Gastrocnemius medialis (tissue), 4 donors: Measurements from ENCODE around the gene TSNAX.

ENCODE experiments used
- POLR2A ChIP-seq, 2 donors: fragments of 450-650 bp; IDR thresholded peaks; one replicate each; pipeline ENCODE4 v1.6.1; 2017; ENCODE audit warnings: antibody characterized with exemption in 2 of 2, mild to moderate bottlenecking in 2 of 2, moderate library complexity in 2 of 2
- TF ChIP-seq, protein P1 (sequence below), 5 experiments: fragments of 450-650 bp in 3 of 5; fragments of 200-600 bp in 2 of 5; sonication (generic) in 2 of 5; IDR thresholded peaks in 4 of 5; conservative IDR thresholded peaks in 1 of 5; 1 replicate in 4 of 5; 2 replicates in 1 of 5; pipeline ENCODE4 v1.5.1; 2016 to 2019; ENCODE audit warnings: antibody characterized with exemption in 5 of 5, mild to moderate bottlenecking in 3 of 5, moderate library complexity in 3 of 5

DNA sequence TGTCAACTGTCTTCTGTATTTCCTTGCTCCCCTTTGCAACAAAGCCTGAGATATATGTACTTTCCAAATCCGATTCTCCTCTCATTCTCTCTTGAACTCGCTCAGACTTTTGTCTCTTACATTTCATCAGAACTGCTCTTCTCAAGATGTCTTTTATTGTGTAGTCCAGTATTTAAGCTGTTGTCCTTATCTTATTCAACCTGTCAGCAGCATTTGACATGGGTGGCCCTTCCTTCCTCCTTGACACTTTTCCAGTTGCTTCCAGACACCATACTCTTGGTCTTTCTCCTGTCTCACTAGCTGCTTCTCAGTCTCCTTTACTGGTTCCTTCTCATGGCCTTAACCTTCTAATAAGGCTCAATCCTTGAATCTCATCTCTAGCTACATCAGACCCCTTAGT, 47.0 kb downstream of the TSNAX start:
- TF ChIP-seq, protein P1, sequence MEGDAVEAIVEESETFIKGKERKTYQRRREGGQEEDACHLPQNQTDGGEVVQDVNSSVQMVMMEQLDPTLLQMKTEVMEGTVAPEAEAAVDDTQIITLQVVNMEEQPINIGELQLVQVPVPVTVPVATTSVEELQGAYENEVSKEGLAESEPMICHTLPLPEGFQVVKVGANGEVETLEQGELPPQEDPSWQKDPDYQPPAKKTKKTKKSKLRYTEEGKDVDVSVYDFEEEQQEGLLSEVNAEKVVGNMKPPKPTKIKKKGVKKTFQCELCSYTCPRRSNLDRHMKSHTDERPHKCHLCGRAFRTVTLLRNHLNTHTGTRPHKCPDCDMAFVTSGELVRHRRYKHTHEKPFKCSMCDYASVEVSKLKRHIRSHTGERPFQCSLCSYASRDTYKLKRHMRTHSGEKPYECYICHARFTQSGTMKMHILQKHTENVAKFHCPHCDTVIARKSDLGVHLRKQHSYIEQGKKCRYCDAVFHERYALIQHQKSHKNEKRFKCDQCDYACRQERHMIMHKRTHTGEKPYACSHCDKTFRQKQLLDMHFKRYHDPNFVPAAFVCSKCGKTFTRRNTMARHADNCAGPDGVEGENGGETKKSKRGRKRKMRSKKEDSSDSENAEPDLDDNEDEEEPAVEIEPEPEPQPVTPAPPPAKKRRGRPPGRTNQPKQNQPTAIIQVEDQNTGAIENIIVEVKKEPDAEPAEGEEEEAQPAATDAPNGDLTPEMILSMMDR (IDR thresholded peaks at IDR 0.05 in 4 of 5, conservative IDR thresholded peaks at IDR 0.05 in 1 of 5): no peak
- TF ChIP-seq POLR2A (IDR thresholded peaks at IDR 0.05): no peak
